Measurements from ENCODE around the gene CRTC1.

The CRTC1 gene

GRCh38 chr19:18772620-18773587 is 89.4 kb downstream of the CRTC1 start:
- no peak for DNase-seq

DNA sequence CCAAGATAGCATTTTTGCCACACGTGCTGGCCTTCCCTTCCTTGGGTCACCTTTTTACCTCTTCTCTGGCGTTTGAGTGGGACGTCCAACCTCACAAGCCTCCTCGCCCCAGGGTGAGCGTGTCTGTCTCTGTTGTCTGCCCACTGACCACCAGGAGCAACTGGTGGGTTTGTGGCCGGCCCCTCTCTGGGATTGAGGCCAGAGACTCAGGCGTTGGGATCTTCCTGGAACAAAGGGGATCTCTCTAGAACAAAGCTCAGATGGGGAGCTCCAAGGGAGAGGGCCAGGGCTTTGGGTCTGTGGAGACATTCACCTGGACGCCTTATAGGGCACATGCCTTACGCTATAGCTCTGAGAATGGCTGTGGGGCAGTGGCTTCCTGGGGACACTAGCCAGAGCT is 90.2 kb downstream of the CRTC1 start:
- DNase-seq, result no peak

GRCh38 chr19:18774107-18774506 is 90.6 kb downstream of the CRTC1 start:
- no peak for DNase-seq

DNA sequence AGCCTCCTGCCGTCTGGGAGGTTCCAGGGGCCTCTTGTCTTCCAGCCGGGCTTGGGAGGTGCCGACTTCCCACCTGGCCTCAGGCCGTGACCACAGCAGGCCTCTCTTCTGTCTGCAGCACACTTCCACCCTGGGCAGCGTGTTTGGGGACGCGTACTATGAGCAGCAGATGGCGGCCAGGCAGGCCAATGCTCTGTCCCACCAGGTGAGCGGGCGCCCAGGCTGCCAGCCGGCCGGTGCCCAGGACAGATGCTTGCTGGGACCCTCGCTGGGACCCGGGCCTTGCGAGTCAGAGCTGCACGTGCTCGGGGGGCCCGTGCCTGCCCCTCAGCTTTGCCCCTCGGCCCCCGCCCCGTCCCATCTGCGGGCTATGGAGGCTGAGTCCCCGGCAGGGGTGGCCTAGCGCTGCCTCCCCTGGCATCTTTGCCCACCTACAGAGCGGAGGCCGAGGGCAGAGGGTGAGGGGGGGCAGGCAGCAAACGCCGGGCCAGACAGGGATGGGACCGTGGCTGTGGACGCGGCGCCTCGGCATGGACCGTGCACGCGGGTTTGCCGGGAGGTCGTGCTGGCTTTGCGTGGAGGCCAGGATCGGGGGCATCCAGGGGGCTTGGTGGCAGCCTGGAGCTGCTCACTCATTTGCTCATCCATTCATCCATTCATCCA is 91.4 kb downstream of the CRTC1 start:
- no peak for DNase-seq

- no peak for DNase-seq
Measured at GRCh38 chr19:18775586-18776287, 92.3 kb downstream of the CRTC1 start.

GRCh38 chr19:18776288-18776594 is 92.8 kb downstream of the CRTC1 start:
- no peak for DNase-seq

DNA sequence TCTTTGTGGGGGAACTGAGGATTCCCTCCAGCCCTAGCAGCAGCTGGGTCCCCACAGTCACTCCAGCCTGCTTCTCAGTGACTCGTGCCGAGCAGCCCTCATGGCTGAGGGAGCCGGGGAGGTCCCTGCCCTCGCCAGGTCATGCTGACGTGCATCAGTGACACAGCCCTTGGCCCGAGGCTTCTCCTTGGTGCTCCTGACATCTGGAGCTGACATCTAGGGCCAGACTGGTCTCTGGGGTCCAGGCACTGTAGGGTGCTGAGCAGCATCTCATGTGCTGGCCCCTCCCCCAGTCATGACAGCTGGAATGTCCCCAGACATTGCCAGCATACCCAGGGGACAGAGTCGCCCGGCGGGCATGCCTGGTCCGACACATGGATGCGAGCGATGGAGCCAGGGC is 93.3 kb downstream of the CRTC1 start:
- no peak for DNase-seq

DNA sequence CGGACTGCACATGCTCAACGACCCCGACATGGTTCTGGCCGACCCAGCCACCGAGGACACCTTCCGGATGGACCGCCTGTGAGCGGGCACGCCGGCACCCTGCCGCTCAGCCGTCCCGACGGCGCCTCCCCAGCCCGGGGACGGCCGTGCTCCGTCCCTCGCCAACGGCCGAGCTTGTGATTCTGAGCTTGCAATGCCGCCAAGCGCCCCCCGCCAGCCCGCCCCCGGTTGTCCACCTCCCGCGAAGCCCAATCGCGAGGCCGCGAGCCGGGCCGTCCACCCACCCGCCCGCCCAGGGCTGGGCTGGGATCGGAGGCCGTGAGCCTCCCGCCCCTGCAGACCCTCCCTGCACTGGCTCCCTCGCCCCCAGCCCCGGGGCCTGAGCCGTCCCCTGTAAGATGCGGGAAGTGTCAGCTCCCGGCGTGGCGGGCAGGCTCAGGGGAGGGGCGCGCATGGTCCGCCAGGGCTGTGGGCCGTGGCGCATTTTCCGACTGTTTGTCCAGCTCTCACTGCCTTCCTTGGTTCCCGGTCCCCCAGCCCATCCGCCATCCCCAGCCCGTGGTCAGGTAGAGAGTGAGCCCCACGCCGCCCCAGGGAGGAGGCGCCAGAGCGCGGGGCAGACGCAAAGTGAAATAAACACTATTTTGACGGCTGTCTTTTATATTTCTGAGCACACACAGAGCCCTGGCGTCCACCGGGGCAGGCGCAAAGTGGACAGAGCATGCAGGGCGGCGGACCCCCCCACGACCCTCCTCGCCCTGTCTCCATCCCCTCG is 94.0 kb downstream of the CRTC1 start:
- no peak for DNase-seq

DNA sequence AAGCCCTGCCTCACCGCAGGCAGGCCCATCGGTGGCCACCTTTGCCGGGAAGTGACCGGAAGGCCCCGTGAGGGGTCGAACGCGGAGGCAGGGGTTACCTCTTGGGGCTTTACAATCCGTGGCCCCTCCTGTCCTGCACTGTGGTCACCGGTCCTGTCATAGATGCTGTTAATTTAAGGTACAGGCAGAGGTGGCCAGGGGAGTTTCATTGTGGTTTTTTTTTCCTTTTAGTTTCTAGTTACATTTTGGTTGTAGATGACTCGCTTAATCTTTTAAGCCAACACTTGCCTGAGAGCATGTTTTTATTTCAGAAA is 94.6 kb downstream of the CRTC1 start:
- no peak for DNase-seq

DNA sequence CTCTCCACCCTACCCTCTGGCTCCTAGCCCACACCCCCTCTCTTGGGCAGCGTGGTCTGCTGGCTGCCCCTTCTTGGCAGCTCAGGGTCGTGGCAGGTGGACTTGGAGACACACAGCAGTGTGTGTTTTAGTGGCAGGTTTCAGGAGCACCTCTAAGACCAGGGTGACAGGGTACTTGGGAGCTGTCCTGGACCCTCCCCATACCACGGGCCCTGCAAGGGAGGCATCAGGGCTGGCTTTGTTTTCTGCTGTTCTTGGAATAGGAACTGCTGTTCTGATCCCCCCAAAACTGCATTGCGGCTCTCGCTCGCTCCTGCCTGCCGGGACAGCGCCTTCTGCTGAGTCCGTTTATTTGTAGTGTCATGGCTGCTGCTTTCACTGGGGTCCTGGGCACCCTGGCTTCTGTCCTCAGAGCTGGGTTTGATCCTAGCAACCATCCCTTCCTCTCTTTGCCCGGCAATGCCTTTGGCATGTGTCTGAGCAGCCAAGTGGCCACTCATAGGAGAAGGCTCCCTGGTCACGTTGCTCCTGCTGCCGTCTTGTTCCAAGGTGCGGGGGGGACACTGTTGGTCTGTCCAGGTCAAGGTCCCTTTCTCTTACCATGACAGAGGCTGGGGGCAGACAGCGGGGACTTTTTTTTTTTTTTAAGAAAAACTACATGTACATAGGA is 95.5 kb downstream of the CRTC1 start:
- DNase-seq, result no peak

GRCh38 chr19:18780081-18780480 is 96.6 kb downstream of the CRTC1 start:
- DNase-seq, result no peak

DNA sequence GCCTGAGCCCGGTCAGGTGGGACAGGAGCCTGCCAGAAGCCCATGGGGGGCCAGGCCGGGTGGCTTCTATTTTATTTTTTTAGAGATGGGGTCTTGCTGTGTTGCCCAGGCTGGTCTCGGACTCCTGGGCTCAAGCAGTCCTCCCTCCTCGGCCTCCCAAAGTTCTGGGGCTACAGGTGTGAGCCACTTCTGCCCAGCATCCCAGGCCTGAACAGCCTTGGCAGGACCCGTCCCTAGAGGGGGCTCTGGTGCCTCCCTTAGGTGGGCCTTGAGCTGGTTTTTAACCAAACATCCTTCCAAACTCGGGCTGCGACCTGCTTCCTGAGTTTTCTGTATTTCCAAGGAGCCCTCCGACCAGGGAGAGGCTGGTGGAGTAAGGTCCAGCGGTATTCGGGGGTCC is 97.2 kb downstream of the CRTC1 start:
- no peak for DNase-seq

GRCh38 chr19:18781047-18781600 is 97.6 kb downstream of the CRTC1 start:
- no peak for DNase-seq

- no peak for DNase-seq
Measured at GRCh38 chr19:18781885-18782527, 98.5 kb downstream of the CRTC1 start.

GRCh38 chr19:18782559-18783225 is 99.2 kb downstream of the CRTC1 start:
- DNase-seq, result no peak

GRCh38 chr19:18783958-18784785 is 100.7 kb downstream of the CRTC1 start:
- no peak for DNase-seq

DNA sequence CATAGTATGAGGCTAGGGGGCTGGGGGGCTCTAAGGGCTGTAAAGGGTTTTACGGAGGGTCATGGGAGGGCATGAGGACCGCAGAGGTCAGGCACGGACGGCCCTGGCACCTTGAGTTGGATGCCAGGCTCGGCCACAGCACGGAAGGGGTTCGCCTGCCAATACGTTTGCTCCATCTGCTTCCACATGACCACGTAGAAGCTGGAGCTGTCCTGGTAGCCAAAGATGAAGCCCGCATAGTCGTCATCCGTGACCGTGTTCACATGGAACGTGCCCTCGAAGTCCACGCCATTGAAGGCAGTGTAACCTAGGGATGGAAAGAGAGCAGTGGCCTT is 101.3 kb downstream of the CRTC1 start:
- no peak for DNase-seq

GRCh38 chr19:18785179-18786124 is 102.0 kb downstream of the CRTC1 start:
- DNase-seq, result no peak
